Stimulated activated CD8-positive, alpha-beta memory T cell treated with anti-CD3 and anti-CD28 coated beads, Interleukin-2, amount 100 ng/mL, for 1 hour (primary cell): ENCODE measurements around the gene TMPRSS4.

Experiments
- DNase-seq, 2 donors: peaks; one replicate each; pipeline ENCODE4 v3.0.0-alpha.2; 2020; ENCODE audit warnings: low read depth in 2 of 2

Gene TMPRSS4

DNA sequence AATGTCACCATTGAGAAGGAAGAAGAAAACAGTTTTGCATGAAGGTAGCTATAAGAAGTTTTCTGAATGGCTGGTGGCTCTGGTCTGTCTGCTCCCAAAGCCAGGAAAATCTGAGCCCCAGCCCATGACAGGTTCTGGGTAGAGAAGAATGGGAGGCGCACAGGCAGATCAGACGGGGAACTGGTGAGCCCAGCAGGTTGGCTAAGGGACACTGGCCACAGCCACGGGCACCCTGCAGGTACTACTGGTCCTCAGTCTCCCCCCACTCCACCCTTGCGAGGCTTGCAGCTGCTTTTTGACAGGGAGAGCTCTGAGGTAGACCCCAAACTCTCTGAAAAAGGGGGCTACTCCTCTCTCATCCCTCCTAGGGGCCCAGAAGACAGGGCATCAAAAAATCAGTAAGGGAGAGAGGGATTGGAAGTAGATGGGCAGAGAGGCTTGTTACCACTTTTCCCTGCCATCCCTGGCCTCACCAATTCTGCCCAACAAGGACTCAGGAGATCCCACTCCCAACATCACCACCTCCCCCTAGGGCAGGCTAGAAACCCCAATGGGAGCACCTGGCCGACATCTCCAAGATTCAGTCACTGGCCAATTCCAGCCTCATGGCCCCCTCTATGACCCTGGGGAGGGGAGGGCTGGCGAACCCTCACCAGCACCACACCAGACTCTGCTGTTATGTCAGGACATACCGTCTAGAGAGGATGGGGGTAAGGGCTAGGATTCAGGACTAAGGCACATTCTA lies 58.3 kb downstream of the TMPRSS4 start:
- DNase-seq, result no peak

DNA sequence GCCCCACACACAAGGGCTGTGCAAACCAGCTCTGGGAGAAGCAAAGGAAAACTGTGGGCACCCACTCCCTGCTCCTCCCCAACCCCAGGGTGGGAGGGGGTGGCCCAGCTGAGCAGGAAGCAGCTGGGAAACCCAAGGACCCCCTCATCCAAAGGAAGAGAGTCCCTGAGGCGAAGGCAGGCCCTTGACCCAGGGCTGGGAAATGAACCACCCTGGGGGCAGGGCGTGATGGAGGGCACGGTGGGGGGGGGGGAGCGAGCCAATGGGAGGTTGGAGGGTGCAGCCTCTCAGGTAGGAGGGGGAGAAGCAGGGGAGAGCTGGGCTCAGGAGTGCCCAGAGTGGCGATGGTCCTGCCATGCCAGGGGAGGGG lies 58.9 kb downstream of the TMPRSS4 start:
- DNase-seq, result no peak

DNA sequence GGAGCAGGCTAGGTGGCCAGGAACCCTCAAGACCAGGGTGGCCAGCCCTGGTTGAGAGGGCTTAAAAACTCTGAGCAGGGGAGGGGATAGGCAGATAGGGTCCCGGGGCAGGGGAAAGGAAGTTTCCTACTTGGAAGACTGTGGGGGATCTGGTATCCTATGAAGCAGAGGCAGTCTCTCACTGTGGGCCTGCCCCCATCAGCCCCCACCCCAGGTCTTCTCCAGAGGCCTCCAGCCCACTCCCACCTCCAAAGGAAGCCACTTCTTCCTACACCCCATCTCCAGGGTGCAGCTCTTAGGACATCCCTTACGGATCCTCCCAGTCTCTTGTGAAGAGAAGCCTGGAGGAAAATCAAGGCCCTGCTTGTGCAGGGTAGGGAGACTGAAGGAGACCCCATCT lies 59.5 kb downstream of the TMPRSS4 start:
- DNase-seq, result no peak

DNA sequence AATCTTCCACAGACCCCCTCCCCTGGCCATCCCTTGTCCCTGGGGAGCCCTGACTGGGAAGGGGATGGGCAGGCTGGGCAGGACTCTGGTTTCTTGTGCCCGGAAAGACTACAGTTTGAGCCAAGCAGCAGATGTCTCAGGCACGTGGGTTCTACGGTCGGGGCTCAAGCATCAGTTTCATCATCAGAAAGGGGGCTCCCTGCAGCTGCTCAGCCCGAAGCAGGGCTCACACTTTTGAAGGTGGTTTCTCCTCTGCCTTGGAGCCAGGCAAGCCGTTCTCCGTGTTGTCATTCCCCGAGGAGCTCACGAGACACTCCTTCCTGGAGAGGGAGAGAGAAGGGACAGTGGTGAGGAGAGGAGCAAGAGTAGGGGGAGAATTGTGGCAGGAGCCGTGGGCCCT lies 59.9 kb downstream of the TMPRSS4 start:
- DNase-seq, result no peak

DNA sequence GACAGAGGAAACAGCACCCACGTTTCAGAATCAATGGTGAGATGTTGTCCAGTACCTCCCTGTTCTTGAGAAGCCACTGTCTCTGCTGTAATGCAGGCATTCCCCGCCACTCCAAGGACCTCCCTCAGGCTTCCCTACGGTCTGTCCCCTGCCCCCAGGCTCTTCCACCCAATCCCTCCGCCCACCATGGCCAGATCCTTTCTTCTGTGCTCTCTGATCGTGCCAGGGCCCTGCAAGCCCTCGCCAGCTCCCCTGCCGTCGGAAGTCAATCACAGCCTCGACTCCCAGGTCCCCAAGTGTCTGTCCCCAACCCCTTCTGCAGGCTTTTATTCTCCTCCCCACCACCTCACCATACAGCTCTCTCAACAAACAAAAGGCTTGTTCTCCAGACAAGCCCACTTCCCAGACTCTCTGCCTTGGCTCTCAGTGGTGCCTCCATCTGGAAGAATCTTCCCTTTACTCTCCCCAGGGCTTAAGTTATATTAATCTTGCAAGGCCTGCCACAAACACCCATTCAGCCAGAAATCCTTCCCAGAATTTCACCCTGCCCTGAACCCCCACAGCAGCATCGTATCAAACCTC lies 62.1 kb downstream of the TMPRSS4 start:
- DNase-seq, result no peak

DNA sequence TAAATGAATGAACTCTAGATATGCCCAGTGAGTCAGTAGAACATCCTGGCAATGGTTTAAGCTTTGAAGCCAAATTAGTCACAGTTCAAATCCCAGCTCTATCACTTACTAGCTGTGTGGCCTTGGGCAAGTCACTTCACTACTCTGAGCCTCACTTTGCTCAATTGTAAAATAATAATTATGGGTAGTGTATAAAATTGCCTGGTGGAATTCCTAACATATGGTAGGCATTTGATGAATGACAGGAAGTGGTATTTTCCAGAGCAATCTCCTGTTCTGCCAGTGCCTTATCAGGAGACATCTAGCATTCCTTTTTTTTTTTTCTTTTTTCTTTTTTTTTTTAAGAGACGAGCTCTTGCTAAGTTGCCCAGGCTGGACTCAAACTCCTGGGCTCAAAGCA lies 62.7 kb downstream of the TMPRSS4 start:
- no peak for DNase-seq

DNA sequence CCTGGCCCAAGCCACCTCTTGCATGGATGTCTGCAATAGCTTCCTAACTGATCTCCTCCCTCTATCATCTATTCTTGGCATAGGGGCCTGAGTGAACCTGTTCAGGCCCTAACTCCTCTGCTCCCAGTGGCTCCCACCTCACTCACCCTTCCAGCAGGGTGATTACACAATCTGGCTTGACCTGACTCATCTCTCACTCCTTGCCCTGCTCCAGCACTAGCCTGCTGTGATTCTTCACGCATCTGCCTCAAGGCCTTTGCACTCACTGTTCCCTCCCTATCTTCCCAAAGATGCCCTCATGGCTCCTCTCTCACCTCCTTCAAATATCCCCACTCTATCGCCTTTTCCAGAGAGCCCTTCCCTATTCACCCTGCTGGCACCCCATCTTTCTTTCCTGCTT lies 65.2 kb downstream of the TMPRSS4 start:
- DNase-seq, result no peak

DNA sequence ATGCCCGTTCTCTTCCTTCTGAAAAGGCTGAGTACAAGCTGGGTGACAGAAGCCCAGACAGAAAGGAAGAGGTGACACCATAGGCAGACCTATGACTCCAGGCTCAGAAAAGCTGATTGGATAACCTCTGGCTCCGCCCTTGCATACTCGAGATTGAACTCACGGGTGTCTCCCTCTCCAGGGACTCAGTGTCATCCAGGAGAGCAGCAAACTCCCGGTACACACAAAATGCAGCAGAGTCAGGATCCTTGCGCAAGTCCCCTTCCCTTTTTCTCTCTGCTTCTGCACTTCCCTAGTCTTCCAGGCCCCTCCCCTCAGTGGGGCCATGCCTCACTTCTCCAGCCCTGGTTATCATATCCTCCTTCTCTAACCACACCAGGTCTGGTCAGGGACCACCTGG lies 65.9 kb downstream of the TMPRSS4 start:
- no peak for DNase-seq

DNA sequence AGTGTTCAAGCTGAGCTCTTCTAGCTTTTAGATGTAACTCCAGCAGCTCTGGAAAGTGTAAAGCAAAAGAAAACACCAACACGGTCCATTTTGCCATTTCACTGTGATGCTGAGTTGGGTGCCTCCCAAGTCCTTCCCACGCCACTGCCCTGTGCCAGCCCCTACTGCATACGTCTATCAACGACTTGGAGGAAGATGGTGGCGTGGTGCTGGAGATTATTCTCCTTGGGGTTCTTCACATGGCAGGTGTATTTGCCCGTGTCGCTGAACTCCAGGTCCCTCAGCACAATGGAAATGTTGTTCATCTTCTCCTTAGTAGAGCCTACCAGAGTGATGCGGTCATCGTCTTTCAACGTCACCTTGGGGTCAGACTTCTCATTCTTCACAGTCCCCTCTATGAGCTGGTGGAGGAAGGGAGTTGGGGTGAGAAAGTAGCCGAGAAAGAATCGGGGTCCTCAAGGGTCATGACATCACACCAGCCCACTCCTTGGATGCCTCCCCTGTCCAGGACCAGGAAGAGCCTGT lies 66.8 kb downstream of the TMPRSS4 start:
- DNase-seq, result no peak

DNA sequence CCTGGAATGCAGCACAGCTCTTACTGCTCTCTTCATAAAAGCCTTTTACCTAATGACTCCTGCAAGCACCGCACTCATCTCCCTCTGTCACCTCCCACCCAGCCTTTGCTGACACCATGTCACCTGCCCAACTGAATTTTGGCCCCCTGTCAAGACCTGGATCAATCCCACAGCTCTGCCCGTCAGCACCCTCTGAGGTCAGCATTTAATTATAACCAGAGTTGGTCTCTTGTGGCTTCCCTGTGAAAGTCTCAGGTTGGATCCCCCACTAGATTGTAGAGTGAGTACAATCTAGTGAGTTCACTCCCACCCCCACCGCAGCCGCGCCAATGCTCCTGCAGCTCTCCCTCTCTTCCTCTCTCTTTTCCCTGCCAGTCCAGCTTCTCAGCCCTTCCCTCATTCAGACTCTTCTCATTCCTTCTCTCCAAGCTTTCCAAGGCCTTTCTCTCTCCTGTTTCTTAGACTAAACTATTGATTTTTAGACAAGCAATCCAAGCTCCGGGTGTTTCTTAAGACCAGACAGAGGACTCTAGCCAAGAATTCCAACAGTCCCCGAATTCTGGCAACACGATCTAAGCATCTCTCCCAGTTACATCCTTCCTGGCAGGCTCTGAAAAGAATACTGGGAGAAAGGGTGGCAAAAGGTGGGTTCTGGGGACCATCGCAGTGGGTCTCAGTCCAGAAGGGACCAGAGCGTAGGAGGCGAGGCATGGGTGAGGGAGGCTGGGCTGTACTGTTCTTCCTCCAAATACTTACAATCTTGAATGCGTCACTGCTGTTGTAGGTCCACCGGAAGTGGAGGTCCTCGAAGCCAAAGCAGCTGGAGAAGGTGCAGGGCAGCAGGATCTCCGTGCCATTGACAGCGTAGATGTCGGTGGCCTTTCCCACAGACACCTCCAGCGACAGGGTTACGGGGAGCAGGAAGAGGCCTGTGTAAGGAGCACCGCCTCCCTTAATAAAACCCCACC lies 67.7 kb downstream of the TMPRSS4 start:
- no peak for DNase-seq

DNA sequence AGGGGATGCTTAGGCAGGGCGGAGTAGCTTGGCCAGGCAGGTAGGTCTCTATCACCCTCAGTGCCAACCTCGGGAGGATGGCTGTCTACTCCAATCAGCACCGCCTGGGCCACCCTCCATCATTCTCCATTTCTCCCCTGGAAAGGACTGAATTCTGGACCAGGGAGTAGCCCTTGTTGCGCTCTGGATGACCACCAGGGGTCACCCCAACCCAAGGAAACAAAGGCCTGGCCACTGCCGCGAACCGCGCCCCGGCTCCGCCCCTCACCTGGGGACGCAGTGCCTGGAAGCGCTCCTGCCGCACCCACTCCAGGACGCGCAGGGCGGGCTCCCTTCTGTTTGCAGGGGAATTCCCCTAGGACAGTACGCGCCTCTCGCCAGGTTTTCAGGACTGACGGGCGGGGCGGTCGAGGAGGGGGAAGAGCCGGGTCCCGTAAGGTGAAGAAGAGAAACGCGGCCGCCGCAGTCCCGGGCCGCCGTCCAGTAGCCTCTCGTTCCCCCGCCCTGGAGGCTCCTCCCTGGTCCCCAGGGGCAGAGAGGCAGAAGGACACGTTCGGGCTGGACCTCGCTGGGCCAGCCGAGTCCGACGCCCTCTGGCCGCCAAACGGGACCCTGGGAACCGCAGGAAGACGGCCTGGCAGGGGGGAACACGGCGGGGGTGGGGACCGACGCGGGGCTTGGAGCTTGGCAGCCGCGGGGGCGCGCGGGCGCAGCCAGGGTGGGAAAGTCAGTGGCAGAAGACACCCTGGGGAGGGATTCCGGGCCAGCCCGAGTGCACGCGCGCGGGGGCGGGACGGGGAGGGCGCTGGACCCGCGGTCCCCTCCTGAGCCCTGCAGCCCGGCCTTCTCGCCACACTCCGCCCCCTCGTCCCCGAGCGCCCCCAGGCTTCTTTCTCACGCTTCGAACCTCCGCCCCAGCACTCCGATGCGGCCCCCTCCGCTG lies 68.7 kb downstream of the TMPRSS4 start:
- peak; percentile 69 to 75 for DNase-seq

DNA sequence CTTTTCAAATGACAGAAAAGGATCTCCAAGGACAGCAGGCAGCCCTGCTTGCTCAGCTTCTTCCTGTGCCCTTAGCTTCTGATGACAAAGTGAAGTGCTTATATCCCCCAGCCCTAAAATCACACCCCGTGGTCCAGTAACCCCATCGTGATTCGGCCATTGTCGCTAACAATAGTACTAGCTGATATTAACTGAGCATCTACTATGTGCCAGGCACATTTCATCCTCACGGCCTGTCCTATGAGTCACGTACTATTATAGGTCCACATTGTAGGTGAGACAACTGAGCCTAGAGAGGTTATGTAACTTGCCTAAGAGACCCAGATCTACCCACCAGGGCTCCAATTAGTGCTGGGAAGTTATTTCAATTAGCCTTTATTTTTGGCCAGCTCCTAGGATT lies 69.7 kb downstream of the TMPRSS4 start:
- no peak for DNase-seq

DNA sequence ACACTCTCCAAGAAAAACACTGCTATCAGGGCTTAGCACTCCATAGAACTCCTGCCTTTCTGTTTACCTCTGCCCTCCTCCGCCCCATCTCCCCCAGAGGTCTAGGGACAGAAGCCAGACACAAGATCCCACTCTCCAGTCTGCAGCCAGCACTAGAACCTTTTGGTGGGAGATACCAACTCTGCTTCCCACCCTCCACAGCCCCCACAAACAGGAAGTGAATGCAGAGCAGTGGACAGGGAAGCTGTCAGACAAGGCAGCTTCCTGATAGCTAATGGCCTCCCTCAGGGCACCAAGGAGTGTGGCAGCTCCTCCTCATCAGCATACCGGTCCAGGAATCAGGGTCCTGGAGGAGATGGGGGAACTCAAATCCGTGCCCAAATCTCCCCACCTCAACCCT lies 70.6 kb downstream of the TMPRSS4 start:
- DNase-seq, result no peak

DNA sequence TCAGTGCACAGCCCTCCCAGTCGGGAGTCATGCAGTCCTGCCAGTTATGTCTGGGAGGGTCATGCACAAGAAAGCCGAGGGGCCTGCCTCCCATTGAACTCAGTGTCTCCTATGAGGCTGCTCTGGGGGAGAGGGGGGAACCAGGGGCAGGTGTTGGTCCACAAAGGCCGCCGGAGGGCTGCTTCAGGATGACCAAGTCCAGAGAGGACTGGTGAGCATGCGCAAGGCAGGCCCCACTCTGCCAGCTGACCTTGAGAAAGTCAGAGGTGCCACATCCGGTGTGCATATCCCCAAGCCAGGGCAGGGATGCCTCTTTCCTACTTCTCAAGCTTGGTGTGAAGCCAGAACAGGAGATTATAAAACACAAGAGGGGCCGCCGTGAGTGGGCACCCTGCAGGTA lies 71.4 kb downstream of the TMPRSS4 start:
- no peak for DNase-seq

DNA sequence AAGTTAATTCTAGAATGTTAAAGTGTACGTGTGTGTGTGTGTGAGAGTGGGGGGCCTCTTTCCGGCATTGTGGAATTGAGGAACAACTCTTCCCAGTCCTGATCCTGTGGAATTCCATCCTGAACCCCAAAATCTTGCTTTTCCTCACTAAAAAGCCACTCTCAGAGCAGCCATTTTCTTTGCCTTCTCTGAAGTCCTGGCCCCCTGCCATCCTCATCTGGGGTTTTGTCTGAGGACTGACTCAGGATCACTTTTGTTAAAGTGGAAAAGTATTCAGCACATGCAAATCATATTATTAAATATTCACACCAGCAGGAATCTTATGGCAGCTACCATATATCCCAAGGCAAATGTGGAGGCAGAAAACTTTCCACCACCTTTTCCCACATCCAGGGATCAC lies 72.0 kb downstream of the TMPRSS4 start:
- no peak for DNase-seq

DNA sequence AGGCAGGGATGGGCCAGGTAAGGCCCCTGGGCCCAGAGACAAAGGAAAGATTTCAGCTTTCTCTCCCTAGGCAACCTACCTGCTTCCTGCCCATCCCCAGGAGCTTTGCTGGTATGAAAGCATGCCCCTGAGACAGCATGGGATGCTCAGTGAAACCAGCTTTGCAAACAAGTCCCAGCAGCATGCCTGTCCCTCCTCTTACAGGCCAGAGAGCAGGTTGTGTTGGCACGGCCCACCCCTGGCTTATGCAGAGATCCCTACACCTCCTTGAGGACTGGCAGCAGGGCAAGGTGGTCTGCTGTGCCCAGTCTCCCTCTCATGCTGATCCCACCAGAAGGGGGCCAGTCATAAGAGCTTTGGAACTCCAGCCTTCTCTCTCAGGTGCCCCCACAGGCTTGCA lies 72.6 kb downstream of the TMPRSS4 start:
- no peak for DNase-seq

DNA sequence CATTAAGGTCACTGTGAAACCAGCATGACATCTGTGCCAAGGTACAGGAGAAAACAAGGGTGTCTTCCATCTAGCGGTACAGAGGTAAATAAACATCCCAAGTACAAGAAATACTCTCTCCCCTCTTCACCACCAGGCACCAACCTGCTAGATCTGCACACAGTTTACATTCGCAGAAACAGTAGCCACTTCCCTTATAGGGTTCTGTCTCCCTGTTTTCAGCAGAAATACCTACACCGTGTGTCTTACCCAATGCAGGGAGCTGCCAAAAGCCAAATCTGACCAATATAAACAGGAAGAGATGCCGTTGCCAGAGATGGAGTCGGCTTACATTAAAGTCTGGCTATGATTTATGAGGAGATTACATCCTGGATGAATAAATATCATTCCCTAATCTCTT lies 74.6 kb downstream of the TMPRSS4 start:
- no peak for DNase-seq

DNA sequence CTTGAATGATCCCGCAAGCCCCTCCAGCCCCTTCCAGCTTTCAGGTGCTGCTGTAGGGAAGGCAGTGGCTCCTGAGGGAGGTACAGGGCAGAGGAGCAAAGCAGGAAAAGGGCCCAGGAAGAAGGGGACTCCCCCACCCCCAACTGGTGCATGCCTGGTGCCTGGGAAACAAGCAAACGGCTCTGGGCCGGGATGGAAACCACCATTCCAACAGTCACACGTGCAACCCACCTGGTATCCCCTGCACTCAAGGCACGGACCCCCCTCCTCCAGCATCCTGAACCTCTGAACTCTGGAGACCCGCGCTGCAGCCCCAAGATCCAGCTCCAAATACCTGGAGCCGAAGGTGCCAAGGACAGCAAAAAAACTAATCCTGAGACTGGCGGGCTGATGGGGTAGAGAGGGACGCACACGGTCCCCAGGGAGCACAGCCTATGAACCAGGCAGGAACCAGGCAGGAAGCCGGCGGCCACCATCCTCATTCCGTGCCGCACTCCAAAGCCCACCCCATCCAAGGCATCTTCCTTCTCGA lies 75.2 kb downstream of the TMPRSS4 start:
- DNase-seq, result no peak

DNA sequence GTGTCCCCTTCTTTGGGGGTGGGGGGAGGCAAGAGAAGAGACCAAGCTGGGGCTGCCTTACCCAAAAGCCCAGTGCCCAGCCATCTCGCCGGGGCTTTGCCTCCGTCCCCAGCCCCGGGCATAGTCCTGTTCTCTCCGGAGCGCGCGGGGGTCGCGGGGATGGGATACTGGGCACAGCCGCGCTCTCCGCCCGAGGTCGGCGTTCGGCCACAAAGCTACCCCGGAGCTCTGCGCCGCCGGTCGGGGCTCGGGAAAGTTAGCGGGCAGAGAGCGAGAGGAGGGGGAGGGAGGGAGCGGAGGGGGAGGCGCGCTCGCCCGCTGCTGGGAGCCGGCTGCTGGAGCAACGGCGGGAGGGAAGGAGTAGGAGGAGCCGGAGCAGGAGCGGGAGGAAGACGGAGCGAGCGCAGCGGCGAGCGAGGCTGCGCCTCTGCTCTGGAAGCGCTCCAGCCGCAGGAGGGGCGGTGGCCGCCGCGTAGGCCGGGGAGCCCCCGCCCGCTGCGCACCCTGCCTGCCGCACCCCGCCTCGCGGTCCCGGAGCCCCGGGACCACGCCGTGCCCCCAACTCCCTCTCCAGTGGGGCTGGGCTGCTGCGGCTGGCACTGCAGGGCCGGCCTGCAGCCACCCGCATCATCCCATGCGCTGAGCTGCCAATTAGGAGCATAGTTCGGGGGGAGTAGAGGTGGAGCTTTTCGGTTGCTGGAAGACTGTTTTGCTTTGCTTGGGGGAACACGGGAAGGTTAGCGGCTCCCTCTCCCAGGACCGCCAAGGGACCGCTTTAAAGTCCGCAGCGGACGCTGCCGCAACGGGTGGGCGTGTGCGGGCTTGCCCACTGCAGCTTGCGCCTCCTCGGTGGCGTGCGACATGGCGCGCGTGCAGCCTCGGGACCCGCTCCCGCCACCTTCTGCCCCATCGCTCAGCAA lies 75.9 kb downstream of the TMPRSS4 start, which contains the start of gene SCN4B:
TSS of gene SCN4B (minus strand) at position 272 of the 920 bp plus-strand sequence. CDS start at position 122, 150 bp downstream.
- no peak for DNase-seq

DNA sequence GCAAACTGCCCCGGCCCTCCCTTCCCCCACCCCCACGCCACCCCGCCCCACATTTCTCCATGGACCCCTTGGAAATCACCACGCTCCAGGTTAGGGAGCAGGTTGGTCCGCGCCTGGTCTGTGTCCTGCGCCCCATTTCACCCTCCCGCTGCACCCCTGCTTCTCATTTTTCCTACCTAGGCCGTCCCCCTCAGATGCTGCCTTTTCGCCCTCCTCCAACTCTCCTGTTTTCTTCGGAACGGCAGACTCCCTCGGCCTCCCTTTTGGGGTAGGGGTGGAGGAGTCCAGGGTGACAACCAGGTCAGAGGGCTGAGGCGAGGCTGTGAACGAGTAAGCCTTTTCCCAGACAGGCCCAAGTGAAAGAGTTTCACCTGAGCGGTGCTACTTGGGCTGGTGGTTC lies 76.6 kb downstream of the TMPRSS4 start:
- no peak for DNase-seq
